ENCODE measurements around the gene NAT9. TPM values are rescaled to one million over a fixed set of nuclear protein-coding genes. Genes with fewer than 3 reads are reported as not detected.

Gene NAT9
- total RNA-seq, 1 experiment from 2014 or later: 63.5 TPM

DNA sequence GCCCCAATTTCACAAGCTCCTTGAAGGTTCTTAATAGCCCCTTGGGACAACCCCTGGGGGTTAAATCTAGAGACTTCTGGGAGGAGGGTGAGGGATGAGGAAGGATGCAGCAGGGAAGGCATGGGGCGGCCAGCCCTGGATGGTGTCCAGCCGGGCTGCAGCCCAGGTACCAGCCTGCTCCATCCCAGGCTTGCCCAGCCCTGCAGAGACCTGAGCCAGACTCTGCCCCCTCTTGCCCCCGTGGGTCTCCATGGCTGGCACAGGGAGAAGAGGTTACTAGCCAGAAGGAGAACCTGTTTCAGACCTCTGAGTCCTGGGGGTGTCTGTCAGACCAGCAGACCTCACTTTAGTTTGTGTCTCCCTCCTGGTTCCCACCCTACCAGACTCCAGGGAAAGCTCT, 19.3 kb downstream of the NAT9 start:
- no peak overlapping the region for H2BK15ac ChIP-seq (ENCODE audit: low read depth, low read length)
- H2BK20ac ChIP-seq (ENCODE audit: low read depth, low read length, poor library complexity, severe bottlenecking): no peak overlapping the region
- Mint-ChIP-seq H3K27ac (no peak overlapping the region), H3K4me1 (peaks cover 52 to 71% of the 10 kb centered on the region in 2 experiments), H3K27me3 (ENCODE audit: low read depth) (no peaks in the 10 kb centered on the region), H3K4me3 (no peak overlapping the region), H3K9me3 (no peaks in the 10 kb centered on the region), H3K36me3 (ENCODE audit: insufficient read depth in 1 of 3, low read depth in 3 of 3) (peaks cover 6 to 13% (median 8%) of the 10 kb centered on the region in 3 experiments)
- no peak overlapping the region for H2BK120ac ChIP-seq (ENCODE audit: low read depth, low read length, poor library complexity, severe bottlenecking)
- TF ChIP-seq, protein P1, sequence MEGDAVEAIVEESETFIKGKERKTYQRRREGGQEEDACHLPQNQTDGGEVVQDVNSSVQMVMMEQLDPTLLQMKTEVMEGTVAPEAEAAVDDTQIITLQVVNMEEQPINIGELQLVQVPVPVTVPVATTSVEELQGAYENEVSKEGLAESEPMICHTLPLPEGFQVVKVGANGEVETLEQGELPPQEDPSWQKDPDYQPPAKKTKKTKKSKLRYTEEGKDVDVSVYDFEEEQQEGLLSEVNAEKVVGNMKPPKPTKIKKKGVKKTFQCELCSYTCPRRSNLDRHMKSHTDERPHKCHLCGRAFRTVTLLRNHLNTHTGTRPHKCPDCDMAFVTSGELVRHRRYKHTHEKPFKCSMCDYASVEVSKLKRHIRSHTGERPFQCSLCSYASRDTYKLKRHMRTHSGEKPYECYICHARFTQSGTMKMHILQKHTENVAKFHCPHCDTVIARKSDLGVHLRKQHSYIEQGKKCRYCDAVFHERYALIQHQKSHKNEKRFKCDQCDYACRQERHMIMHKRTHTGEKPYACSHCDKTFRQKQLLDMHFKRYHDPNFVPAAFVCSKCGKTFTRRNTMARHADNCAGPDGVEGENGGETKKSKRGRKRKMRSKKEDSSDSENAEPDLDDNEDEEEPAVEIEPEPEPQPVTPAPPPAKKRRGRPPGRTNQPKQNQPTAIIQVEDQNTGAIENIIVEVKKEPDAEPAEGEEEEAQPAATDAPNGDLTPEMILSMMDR (conservative IDR thresholded peaks at IDR 0.05): no peak
- no peak overlapping the region for H3K9ac ChIP-seq (ENCODE audit: extremely low read depth, insufficient read length, low read length)
- H2BK5ac ChIP-seq (ENCODE audit: insufficient read length, low read length): no peak overlapping the region
- H3K23me2 ChIP-seq (ENCODE audit: insufficient read length, low read depth, low read length, poor library complexity, severe bottlenecking): no peaks in the 10 kb centered on the region
- no peak overlapping the region for H2AFZ ChIP-seq (ENCODE audit: low read length)
- H4K91ac ChIP-seq (ENCODE audit: insufficient read length, low read depth, low read length): no peak overlapping the region
- no peak overlapping the region for H2AK5ac ChIP-seq (ENCODE audit: insufficient read length, low read length)
- no peak overlapping the region for H3K56ac ChIP-seq (ENCODE audit: insufficient read length, low read depth, low read length)
- H4K8ac ChIP-seq (replicated peaks; ENCODE audit: insufficient read length, low read depth, low read length): no peak overlapping the region
- peaks cover 2% of the 10 kb centered on the region; the same call in 1 of the 2 replicates for H3K79me2 ChIP-seq (ENCODE audit: insufficient read depth, low read length)
- H3K9me3 ChIP-seq (ENCODE audit: control insufficient read depth, low read depth, low read length): no peaks in the 10 kb centered on the region
- no peaks in the 10 kb centered on the region for H3K27me3 ChIP-seq (ENCODE audit: insufficient read depth, low read length)
- H3K14ac ChIP-seq (ENCODE audit: insufficient read depth, low read length): no peak overlapping the region
- H3K79me1 ChIP-seq (ENCODE audit: insufficient read depth, low read depth, low read length, poor library complexity, severe bottlenecking): peaks cover 11% of the 10 kb centered on the region
- H3K4me1 ChIP-seq (ENCODE audit: insufficient read depth, low read length): peaks cover 11% of the 10 kb centered on the region; the same call in 1 of the 2 replicates
- no peak overlapping the region for H3T11ph ChIP-seq (ENCODE audit: low read length)
- no CpG with 5 or more reads among the region's 3 CpGs for whole genome bisulfite sequencing (ENCODE audit: extremely low coverage, insufficient read length, low lambda C conversion rate)
- H3K18ac ChIP-seq (ENCODE audit: insufficient read length, low read depth, low read length): no peak overlapping the region
- no peaks in the 10 kb centered on the region for H4K20me1 ChIP-seq (ENCODE audit: control insufficient read depth, insufficient read depth, insufficient read length)
- no peak overlapping the region for H2BK12ac ChIP-seq (ENCODE audit: insufficient read length, low read depth, low read length)
- H3K23ac ChIP-seq (ENCODE audit: insufficient read length, low read depth, low read length): no peak overlapping the region
- H3K4ac ChIP-seq (ENCODE audit: low read depth, low read length): no peak overlapping the region
- no peak overlapping the region for H3K27ac ChIP-seq (ENCODE audit: insufficient read length, low read depth, low read length)
- no peak for DNase-seq
- H3K4me2 ChIP-seq (ENCODE audit: insufficient read depth, insufficient read length, low read length): no peak overlapping the region
- no peak overlapping the region for H4K5ac ChIP-seq (ENCODE audit: insufficient read length, low read depth, low read length)
